ENCODE measurements around the gene FGGY. TPM values are rescaled to one million over a fixed set of nuclear protein-coding genes. Genes with fewer than 3 reads are reported as not detected.
A peak's percentile ranks its signal among the peaks of the same experiment; 100 is the strongest.

FGGY gene
- total and polyA plus RNA-seq, 8 donors, result 6.2 to 27.0 (median 16.0) TPM

DNA sequence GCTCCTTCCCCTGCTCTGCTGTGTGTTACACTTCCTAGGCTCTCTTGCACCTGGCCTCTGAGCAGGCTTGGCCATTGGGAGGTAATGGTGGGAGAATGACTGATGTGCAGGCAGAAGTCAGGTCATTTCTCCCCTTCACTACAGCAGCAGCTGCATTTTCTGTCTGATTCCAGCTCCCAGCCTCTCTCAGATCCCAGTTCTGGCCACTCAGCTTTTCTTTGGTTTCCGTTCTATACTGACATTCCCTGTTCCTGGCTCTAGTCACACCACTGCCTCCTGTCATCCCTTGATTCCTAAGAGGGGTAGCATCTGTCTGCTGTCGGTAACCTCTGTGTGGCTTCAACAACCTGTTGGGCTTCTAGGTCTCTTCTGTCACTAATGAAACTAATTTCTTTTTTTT is 390.2 kb downstream of the FGGY start:
- 95 to 96% methylated on average over 2 of the region's 2 CpGs for WGBS, 2 donors
- H3K9me3 ChIP-seq, result no peaks in the 10 kb centered on the region
- intact Hi-C loops (cut with DNase I), result loop anchor here in 1 of 3 donors (10.0 kb wide), 1 partner anchor 362 kb away; no protein-coding TSS in a partner anchor
- H3K36me3 ChIP-seq, result no peaks in the 10 kb centered on the region
- TF ChIP-seq, protein P1, sequence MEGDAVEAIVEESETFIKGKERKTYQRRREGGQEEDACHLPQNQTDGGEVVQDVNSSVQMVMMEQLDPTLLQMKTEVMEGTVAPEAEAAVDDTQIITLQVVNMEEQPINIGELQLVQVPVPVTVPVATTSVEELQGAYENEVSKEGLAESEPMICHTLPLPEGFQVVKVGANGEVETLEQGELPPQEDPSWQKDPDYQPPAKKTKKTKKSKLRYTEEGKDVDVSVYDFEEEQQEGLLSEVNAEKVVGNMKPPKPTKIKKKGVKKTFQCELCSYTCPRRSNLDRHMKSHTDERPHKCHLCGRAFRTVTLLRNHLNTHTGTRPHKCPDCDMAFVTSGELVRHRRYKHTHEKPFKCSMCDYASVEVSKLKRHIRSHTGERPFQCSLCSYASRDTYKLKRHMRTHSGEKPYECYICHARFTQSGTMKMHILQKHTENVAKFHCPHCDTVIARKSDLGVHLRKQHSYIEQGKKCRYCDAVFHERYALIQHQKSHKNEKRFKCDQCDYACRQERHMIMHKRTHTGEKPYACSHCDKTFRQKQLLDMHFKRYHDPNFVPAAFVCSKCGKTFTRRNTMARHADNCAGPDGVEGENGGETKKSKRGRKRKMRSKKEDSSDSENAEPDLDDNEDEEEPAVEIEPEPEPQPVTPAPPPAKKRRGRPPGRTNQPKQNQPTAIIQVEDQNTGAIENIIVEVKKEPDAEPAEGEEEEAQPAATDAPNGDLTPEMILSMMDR (IDR thresholded peaks at IDR 0.05), result no peak
- FAIRE-seq (no peak), ATAC-seq (no peak), DNase-seq (no peak)
- H3K4me1 ChIP-seq, result no peaks in the 10 kb centered on the region
- no peak overlapping the region for H3K27ac ChIP-seq
- H3K27me3 ChIP-seq, result no peaks in the 10 kb centered on the region
- H3K4me3 ChIP-seq, result no peak overlapping the region

DNA sequence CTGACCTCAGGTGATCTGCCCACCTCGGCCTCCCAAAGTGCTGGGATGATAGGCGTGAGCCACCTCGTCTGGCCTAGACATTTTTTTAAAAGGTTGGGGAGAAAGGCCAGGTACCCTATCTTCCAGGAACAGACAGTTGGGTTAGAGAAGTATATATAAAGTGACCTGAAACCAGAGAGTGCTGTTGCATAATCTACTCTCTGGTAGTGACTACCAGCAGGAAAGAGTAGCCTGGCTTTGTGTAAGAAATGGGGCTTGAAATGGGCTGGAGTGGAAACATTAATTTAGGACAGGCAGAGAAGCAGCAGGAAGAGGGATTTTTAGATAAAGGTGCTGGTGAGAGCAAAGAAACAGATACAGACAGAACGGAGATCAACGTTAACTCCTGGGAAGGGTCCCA is 392.1 kb downstream of the FGGY start:
- intact Hi-C loops (cut with DNase I), result loop anchor here in 1 of 3 donors (10.0 kb wide), 1 partner anchor 364 kb away; no protein-coding TSS in a partner anchor
- Histone ChIP-seq H3K4me1 (no peaks in the 10 kb centered on the region), H3K27me3 (no peaks in the 10 kb centered on the region), H3K36me3 (no peaks in the 10 kb centered on the region), H3K27ac (no peak overlapping the region), H3K9me3 (no peaks in the 10 kb centered on the region), H3K4me3 (no peak overlapping the region)
- TF ChIP-seq, protein P1 (IDR thresholded peaks at IDR 0.05), result no peak
- WGBS, 2 donors, result 87 to 91% methylated on average over 5 of the region's 5 CpGs
- FAIRE-seq (no peak), DNase-seq (no peak), ATAC-seq (no peak)

DNA sequence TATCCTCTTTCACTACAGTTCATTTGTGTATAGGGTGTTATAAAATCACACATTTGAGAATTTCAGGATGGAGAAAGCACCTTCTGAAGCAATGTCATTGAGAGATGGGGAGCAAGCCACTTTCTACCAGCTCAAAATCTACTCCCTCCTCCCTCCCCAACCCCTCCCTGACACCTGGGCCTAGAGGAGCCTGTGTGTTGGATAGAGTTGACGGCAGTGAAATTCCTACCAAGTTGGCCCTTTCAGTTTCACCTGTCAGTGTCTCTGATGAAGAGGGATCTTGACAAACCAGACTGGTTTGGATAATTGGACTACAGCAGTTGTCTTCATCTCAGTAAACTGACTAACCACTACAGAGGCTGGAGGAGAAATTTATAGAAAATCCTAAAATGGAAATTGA is 392.8 kb downstream of the FGGY start:
- H3K9me3 ChIP-seq, result no peaks in the 10 kb centered on the region
- FAIRE-seq, result no peak
- no peak overlapping the region for H3K27ac ChIP-seq
- no peaks in the 10 kb centered on the region for H3K4me1 ChIP-seq
- H3K4me3 ChIP-seq, result no peak overlapping the region
- DNase-seq, result no peak
- H3K36me3 ChIP-seq, result no peaks in the 10 kb centered on the region
- ATAC-seq, result no peak
- no peaks in the 10 kb centered on the region for H3K27me3 ChIP-seq
- TF ChIP-seq, protein P1 (IDR thresholded peaks at IDR 0.05), result no peak
- intact Hi-C loops (cut with DNase I), result loop anchor here in 1 of 3 donors (10.0 kb wide), 1 partner anchor 365 kb away; no protein-coding TSS in a partner anchor
- 86 to 96% methylated on average over 1 of the region's 1 CpG for WGBS, 2 donors

DNA sequence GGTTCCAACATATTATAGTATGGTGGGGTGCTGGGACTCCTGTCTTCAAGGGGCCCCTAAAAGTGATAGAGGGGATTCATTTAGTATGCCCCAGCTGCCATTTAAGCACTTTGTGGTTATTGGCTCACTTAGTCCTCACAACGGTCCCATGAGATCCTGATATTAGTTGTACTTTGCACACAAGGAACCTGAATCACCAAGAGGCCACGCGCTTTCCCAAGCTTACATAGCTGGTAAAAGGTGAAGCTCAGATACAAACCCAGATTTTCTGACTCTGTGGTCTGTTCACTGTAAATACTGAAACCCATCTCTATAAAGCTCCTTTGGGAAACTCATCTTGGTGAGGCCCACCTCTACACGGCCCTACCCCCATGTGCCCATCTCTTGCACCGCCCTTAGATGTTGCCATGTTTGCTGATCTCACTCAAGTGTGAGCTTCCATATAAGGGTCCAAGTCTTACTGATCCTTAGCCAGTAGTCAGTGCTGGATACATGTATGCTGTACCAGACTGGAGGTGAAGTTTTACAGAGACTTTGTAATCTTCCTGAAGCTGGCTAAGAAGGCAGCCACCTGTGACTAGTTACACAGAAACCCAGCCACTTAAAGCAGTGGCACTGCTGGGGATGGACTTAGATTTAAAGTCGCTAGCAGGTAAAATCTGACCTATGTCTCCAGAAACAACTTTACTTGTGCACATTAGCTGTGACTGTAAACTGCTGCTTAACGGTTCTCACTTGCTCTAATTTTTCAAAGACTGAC is 393.5 kb downstream of the FGGY start:
- Histone ChIP-seq H3K9me3 (no peaks in the 10 kb centered on the region), H3K36me3 (no peaks in the 10 kb centered on the region), H3K4me3 (no peak overlapping the region), H3K4me1 (no peaks in the 10 kb centered on the region), H3K27me3 (no peaks in the 10 kb centered on the region), H3K27ac (peak overlapping the region in 1 of 4 donors; percentile 48)
- ATAC-seq (no peak), DNase-seq (no peak), FAIRE-seq (no peak)
- TF ChIP-seq, protein P1 (IDR thresholded peaks at IDR 0.05), result no peak
- intact Hi-C loops (cut with DNase I), result no loop called here
- 91 to 92% methylated on average over 7 of the region's 7 CpGs for WGBS, 2 donors

DNA sequence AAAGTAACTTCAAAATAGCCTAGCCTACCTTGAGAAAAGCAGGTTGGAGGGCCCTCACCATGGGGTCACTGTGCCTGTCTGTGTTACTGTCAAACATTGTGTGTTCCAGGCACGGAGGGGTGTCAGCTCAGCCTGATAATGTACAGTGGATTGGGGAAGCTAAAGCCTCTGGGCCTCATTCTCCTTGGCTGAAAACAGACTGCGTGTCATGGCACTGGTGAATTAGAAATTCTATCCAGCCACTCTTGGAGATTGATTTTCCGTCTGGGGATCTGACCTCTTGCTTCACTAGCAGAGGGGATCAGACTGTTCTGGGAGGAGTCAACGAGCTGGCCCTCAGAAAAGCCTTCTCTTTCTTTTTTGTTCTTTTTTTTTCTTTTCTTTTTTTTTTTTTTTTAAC is 394.4 kb downstream of the FGGY start:
- intact Hi-C loops (cut with DNase I), result no loop called here
- no peak for DNase-seq
- ATAC-seq, result peak; percentile 24 to 74 (median 68)
- Histone ChIP-seq H3K4me3 (no peak overlapping the region), H3K36me3 (no peaks in the 10 kb centered on the region), H3K4me1 (no peaks in the 10 kb centered on the region), H3K27ac (peak overlapping the region in 1 of 4 donors; percentile 48), H3K9me3 (no peaks in the 10 kb centered on the region), H3K27me3 (no peaks in the 10 kb centered on the region)
- no peak for FAIRE-seq
- TF ChIP-seq, protein P1 (IDR thresholded peaks at IDR 0.05), result no peak
- WGBS, 2 donors, result 64 to 69% methylated on average over 4 of the region's 4 CpGs
